Body of pancreas (tissue), 4 donors: ENCODE measurements around the gene HACD1. TPM values are rescaled to one million over a fixed set of nuclear protein-coding genes. Genes with fewer than 3 reads are reported as not detected.
A peak's percentile ranks its signal among the peaks of the same experiment; 100 is the strongest.

Experiments
- ATAC-seq: fragments of 150-250 bp; one replicate; pipeline ENCODE4 v1.9.1; 2016
- DNase-seq, 4 donors: peaks; one replicate each; pipeline ENCODE4 v3.0.0-alpha.2; 2019
- H3K27ac ChIP-seq, 4 donors: fragments of 200-600 bp; sonication (generic); 1 replicate in 3 of 4; 2 replicates in 1 of 4; pipeline versions ENCODE4 v1.5.1 to v1.6.1; 2016 to 2019; ENCODE audit warnings: mild to moderate bottlenecking in 1 of 4, mixed read lengths in 1 of 4, moderate library complexity in 1 of 4
- H3K27me3 ChIP-seq, 2 donors: fragments of 200-600 bp; sonication (generic); one replicate each; pipeline ENCODE4 v1.6.0; 2016; ENCODE audit warnings: mild to moderate bottlenecking in 1 of 2
- H3K36me3 ChIP-seq, 2 donors: fragments of 200-600 bp; sonication (generic); replicated peaks in 1 of 2; 2 replicates each; pipeline ENCODE4 v1.5.1; 2016; ENCODE audit warnings: low read depth in 2 of 2; ENCODE audit not compliant: insufficient read depth in 1 of 2
- H3K4me1 ChIP-seq: fragments of 200-600 bp; sonication (generic); one replicate; pipeline ENCODE4 v1.6.0; 2016
- H3K4me3 ChIP-seq, 2 donors: fragments of 200-600 bp; sonication (generic); 1 replicate in 1 of 2; 2 replicates in 1 of 2; pipeline ENCODE4 v1.5.1; 2016 to 2019
- H3K9me3 ChIP-seq, 3 donors: fragments of 200-600 bp; sonication (generic); 1 replicate in 2 of 3; 2 replicates in 1 of 3; pipeline ENCODE4 v1.5.1; 2016
- POLR2A ChIP-seq, 3 donors: fragments of 450-650 bp; IDR thresholded peaks; one replicate each; pipeline ENCODE4 v1.6.1; 2016; ENCODE audit warnings: antibody characterized with exemption in 3 of 3, mild to moderate bottlenecking in 2 of 3
- WGBS, 2 donors: methylation state at CpG; one replicate each; pipeline ENCODE4 v1.1.5; 2017; 5-methylcytosine and 5-hydroxymethylcytosine counted together
- intact Hi-C: fragments of 100-400 bp; cut with DNase I; formaldehyde crosslinking; loops from one replicate; pipeline ENCODE4 v1.15.1; 2023
- total RNA-seq, 2 donors: library from RNA; depleted of rRNA; stranded (reverse); fragments of >200 nt; gene quantifications; one replicate each; pipeline ENCODE4 v1.1.0, GENCODE V29; 2016
- TF ChIP-seq, protein P1 (sequence below), 7 experiments: fragments of 450-650 bp in 4 of 7; fragments of 200-600 bp in 3 of 7; sonication (generic) in 3 of 7; IDR thresholded peaks; one replicate each; pipeline ENCODE4 v1.5.1; 2016 to 2019; ENCODE audit warnings: antibody characterized with exemption in 7 of 7

HACD1 gene
- total RNA-seq, 2 donors from 2014 or later: 1.0 to 4.9 TPM

DNA sequence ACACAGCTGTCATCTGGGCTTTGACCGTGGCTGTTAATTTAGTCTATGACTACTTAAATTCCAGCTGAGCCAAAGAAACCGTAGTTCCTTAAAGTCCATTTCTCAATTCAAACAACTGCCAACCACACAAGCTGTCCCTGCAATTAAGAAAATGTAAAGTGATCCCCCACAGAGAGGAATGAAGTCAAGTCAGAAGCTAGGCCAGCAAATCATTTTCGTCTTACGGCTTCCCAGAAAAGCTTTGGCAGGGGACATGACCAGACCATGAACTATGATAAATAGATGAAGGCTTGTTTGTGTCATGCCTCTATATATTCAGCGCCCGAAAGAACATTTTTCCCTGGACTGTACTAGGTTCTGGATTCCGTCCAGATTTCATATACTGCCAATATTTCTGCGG is 54.6 kb downstream of the HACD1 start:
- intact Hi-C loops: no loop called here
- no peak for TF ChIP-seq POLR2A (IDR thresholded peaks at IDR 0.05)
- Histone ChIP-seq H3K36me3 (no peaks in the 10 kb centered on the region), H3K27me3 (no peaks in the 10 kb centered on the region), H3K4me1 (no peaks in the 10 kb centered on the region), H3K9me3 (no peaks in the 10 kb centered on the region), H3K4me3 (no peak overlapping the region), H3K27ac (no peak overlapping the region)
- DNase-seq: no peak
- no peak for ATAC-seq
- 50 to 69% methylated on average over 8 of the region's 8 CpGs for WGBS, 2 donors

DNA sequence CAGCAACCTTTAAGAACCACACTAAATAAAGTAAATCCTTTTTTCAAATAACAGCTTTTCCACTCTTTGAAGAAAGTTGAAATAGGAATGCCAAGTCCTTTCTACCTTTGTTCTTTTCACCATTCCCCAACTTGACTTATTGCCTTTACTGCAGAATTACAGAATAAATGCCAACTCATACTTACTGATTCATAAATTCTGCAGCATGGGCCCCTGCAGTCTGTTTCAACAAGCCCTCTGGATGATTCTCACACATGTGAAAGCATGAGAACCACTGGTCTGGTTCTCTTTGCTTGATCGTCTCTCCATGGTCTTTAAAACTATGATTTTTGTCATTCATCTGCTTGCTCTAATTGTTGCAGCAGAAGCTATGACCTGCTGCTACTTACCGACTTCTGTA is 56.1 kb downstream of the HACD1 start:
- H3K36me3 ChIP-seq: no peaks in the 10 kb centered on the region
- intact Hi-C loops: no loop called here
- H3K27me3 ChIP-seq: no peaks in the 10 kb centered on the region
- no peak overlapping the region for H3K4me3 ChIP-seq
- 84 to 88% methylated on average over 2 of the region's 2 CpGs for WGBS, 2 donors
- no peak for DNase-seq
- TF ChIP-seq, protein P1, sequence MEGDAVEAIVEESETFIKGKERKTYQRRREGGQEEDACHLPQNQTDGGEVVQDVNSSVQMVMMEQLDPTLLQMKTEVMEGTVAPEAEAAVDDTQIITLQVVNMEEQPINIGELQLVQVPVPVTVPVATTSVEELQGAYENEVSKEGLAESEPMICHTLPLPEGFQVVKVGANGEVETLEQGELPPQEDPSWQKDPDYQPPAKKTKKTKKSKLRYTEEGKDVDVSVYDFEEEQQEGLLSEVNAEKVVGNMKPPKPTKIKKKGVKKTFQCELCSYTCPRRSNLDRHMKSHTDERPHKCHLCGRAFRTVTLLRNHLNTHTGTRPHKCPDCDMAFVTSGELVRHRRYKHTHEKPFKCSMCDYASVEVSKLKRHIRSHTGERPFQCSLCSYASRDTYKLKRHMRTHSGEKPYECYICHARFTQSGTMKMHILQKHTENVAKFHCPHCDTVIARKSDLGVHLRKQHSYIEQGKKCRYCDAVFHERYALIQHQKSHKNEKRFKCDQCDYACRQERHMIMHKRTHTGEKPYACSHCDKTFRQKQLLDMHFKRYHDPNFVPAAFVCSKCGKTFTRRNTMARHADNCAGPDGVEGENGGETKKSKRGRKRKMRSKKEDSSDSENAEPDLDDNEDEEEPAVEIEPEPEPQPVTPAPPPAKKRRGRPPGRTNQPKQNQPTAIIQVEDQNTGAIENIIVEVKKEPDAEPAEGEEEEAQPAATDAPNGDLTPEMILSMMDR (IDR thresholded peaks at IDR 0.05): no peak
- no peak for TF ChIP-seq POLR2A (IDR thresholded peaks at IDR 0.05)
- H3K4me1 ChIP-seq: no peaks in the 10 kb centered on the region
- H3K27ac ChIP-seq: no peak overlapping the region
- ATAC-seq: no peak
- no peaks in the 10 kb centered on the region for H3K9me3 ChIP-seq

DNA sequence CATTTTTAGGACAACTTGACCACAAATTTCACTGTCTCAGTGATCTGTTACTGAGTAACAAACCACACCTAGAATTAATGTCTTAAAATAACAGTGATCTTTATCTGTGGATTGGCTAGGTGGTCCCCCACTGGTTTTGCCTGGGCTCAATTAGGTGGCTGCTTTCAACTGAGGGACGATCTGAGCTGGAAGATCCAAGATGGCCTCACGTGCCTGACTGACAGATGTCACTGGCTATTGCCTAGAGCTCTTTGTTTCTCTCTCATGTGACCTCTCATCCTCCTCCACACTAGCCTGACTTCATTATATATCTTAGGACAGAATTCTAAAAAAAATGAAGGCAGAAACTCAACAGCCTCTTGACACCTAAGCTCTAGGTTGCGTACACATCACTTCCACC is 59.7 kb downstream of the HACD1 start:
- no peak overlapping the region for H3K27ac ChIP-seq
- H3K9me3 ChIP-seq: no peaks in the 10 kb centered on the region
- DNase-seq (no peak), ATAC-seq (no peak)
- intact Hi-C loops: no loop called here
- no peak overlapping the region for H3K4me3 ChIP-seq
- WGBS, 2 donors: 60 to 66% methylated on average over 3 of the region's 3 CpGs
- H3K36me3 ChIP-seq: no peaks in the 10 kb centered on the region
- H3K4me1 ChIP-seq: no peaks in the 10 kb centered on the region
- no peaks in the 10 kb centered on the region for H3K27me3 ChIP-seq
- no peak for TF ChIP-seq POLR2A (IDR thresholded peaks at IDR 0.05)

DNA sequence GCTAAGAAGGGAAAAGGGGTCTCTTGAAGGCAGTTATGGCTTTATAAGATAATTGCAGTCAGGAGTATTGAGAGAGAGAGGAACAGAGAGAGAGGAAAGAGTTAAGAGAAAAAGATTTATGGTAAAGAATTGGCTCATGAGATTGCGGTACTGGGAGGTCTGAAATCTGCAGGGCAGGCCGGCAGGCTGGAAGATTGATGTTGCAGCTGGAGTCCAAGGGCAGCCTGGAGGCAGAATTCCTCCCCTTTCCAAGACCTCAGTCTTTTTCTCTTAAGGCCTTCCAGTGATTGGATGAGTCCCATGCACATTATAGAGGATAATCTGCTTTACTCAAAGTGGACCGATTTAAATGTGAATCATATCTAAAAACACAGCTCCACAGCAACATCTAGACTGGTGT is 68.4 kb downstream of the HACD1 start:
- Histone ChIP-seq H3K27ac (no peak overlapping the region), H3K9me3 (no peaks in the 10 kb centered on the region)
- 26 to 39% methylated on average over 3 of the region's 3 CpGs for WGBS, 2 donors

DNA sequence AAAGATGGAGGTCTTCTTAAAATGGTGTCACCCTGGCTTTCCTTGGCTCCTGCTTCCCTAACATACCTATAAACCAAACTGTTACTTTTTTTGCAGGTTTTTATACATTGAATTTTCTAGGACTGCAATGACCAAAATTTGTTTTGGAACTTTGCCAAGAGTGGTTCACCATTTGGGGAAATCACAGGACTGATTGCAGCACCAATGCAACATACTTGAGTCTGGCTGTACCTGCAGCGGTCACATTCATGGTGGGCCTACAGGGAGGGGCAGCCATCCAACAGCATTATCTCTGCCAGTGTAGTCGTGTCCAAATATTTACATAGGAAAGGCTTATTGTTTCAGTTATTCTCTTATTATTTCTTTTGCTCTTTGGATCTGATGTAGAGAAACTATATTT is 69.0 kb downstream of the HACD1 start:
- H3K4me3 ChIP-seq: no peak overlapping the region
- 37 to 45% methylated on average over 2 of the region's 2 CpGs for WGBS, 2 donors
- no peak for TF ChIP-seq POLR2A (IDR thresholded peaks at IDR 0.05)
- TF ChIP-seq, protein P1 (IDR thresholded peaks at IDR 0.05): no peak
- no peaks in the 10 kb centered on the region for H3K4me1 ChIP-seq
- no peak overlapping the region for H3K27ac ChIP-seq
- H3K36me3 ChIP-seq: no peaks in the 10 kb centered on the region
- DNase-seq: peak in 1 of 4 donors; percentile 2
- H3K9me3 ChIP-seq: no peaks in the 10 kb centered on the region
- ATAC-seq: no peak
- no peaks in the 10 kb centered on the region for H3K27me3 ChIP-seq
- intact Hi-C loops: no loop called here

More for the DNA sequence above, 68.4 kb downstream of the HACD1 start:
- Histone ChIP-seq H3K4me1 (no peaks in the 10 kb centered on the region), H3K4me3 (no peak overlapping the region), H3K27me3 (no peaks in the 10 kb centered on the region), H3K36me3 (no peaks in the 10 kb centered on the region)
- TF ChIP-seq POLR2A (IDR thresholded peaks at IDR 0.05): no peak
- TF ChIP-seq, protein P1 (IDR thresholded peaks at IDR 0.05): no peak
- no peak for DNase-seq
- intact Hi-C loops: no loop called here
- no peak for ATAC-seq

DNA sequence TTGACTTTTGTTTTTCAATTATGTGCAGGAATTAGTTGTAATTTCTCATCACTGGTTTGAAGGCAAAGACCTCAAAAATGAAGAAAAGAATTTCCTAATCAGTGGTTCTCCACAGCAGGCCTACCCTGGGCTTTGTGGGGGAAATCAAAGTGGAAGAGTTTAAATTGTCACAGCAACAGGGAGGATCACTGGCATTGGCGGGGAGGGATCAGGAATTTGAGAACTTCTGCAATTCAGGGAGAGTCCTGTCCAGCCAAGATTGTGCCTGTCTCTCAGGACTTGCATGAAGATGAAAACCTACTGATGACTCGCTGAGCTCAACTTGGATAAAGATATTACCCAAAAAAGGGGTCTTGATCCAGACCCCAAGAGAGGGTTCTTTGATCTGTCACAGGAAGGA is 70.1 kb downstream of the HACD1 start:
- intact Hi-C loops: no loop called here
- 86 to 90% methylated on average over 2 of the region's 2 CpGs for WGBS, 2 donors
- no peaks in the 10 kb centered on the region for H3K4me1 ChIP-seq
- no peak overlapping the region for H3K4me3 ChIP-seq
- no peaks in the 10 kb centered on the region for H3K9me3 ChIP-seq
- no peak for ATAC-seq
- H3K36me3 ChIP-seq: no peaks in the 10 kb centered on the region
- no peak overlapping the region for H3K27ac ChIP-seq
- TF ChIP-seq, protein P1 (IDR thresholded peaks at IDR 0.05): no peak
- TF ChIP-seq POLR2A (IDR thresholded peaks at IDR 0.05): no peak
- DNase-seq: no peak
- no peaks in the 10 kb centered on the region for H3K27me3 ChIP-seq
